NCI-H2227 treated with DMSO at 0.1 percent for 48 hours (cell line): ENCODE data around the gene NUTM2F.
"Not testable (repeated sequence)": the region's sequence is repeated elsewhere in the genome, so short reads cannot be mapped to it uniquely, and the experiment has no call there.

ENCODE experiments used
- DNase-seq: peaks from one replicate; lab custom pipeline; 2025; lab: John Stamatoyannopoulos, UW

The NUTM2F gene

DNA sequence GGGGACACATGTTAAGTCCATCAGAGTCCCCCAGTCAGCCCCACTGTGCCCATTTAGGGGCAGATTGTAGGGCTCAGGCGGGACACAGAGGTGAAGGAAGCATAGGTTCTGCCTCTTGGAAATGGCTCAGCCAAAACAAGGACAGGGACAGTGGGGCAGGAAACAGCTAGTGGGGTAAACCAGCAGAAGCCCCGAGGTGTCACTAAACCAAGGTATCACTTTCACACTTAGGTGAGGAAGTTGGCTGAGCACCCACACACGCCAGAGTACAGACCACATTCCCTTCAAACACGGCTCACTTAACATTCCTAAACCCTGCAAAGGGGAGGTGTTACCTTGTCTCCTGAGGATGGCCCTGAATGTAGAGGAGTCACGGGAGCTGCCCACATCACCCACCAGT, 12.2 kb downstream of the NUTM2F start:
- not testable (repeated sequence) for DNase-seq

DNA sequence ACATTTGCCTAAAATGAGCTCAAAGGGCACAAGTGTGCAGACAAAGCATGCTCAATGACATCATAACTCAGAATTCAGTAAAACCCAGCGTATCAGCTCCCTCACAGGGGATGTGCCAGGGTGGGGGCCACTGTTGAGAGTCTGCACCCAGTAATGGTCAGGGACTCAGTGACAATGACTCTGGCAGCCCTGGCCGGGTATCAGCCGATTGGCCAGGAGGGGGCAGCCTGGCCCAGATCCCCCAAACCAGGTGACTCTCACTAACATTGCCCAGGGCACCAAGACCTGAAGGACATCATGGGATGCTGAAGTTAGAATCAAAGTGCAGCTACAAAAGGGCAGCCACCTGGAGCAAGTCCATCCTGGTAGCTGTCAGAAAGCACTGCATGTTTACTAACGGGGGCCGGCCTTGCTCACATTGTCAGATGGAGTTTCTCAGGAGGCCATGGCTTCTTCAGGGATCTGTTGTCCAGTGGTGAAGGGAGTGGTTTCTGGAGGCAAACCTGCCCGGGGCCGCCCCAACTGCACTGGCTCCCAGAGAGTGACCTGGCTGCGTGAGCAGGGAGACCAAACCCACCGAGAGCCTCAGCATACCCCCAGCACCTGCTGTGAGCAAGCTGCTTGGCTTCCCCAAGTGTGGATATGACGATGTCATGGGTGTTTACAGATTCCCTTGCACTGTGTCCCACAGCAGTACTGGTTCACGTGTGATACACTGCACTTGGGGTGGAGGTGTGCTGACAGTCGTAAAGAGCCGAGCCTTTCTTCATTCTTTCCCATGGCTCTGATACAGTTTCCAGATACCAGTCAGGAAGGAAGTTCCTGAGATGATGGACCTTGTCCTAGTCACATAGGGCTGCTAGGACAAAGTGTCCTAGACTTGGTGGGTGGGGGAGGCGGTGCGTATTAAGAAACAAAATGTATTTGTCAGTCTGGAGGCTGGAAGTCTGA, 13.1 kb downstream of the NUTM2F start:
- not testable (repeated sequence) for DNase-seq

DNA sequence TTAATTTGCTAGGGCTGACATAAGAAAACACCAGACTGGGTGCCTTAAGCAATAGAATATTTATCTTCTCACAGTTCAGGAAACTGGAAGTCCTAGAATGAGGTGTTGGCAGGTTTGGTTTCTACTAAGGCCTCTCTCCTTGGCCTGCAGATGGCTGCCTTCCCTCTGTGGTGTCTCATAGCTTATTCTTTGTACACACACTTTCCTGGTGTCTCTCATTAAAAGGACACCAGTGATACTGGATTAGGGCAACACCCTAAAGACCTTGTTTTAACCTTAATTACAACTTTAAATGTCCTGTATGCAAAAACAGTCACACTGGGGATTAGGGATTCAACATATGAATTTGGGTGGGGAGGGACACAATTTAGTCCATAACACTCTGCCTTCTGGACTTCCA, 25.1 kb downstream of the NUTM2F start:
- DNase-seq: no peak

DNA sequence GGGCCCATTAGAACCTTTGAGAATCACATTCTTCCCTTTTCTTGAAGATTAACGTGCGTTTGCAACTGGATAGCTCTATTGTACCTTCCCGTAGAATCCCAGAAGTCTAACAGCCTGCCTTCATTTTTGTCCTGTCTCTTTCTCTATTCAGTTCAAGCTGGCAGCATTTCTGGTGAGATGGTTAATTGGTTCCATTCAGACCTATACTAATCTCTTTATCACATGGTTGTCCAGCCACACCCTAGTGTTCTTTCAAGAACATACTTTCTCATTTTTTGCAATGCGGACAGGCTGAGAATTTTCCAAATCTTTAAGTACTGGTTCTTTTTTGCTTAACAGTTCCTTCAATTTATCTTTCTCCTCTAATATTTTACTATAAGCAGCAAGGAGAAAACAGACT, 26.0 kb downstream of the NUTM2F start:
- DNase-seq: no peak

DNA sequence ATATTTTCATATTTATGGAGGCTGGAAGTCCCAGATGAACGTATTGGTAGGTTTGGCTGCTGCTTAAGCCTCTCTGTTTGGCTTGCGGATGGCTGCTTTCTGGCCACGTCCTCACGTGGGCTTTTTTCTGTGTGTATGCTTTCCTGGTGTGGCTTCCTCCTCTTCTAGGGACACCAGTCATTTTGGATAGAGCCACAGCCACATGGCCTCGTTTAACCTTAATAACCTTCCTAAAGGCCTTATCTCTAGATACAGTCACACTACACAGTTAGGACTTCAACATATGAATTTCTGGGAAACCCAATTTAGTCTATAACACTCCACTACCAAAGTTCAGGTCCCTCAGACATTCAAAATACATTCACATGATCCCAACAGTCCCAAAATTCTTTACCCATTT, 26.9 kb downstream of the NUTM2F start:
- no peak for DNase-seq

DNA sequence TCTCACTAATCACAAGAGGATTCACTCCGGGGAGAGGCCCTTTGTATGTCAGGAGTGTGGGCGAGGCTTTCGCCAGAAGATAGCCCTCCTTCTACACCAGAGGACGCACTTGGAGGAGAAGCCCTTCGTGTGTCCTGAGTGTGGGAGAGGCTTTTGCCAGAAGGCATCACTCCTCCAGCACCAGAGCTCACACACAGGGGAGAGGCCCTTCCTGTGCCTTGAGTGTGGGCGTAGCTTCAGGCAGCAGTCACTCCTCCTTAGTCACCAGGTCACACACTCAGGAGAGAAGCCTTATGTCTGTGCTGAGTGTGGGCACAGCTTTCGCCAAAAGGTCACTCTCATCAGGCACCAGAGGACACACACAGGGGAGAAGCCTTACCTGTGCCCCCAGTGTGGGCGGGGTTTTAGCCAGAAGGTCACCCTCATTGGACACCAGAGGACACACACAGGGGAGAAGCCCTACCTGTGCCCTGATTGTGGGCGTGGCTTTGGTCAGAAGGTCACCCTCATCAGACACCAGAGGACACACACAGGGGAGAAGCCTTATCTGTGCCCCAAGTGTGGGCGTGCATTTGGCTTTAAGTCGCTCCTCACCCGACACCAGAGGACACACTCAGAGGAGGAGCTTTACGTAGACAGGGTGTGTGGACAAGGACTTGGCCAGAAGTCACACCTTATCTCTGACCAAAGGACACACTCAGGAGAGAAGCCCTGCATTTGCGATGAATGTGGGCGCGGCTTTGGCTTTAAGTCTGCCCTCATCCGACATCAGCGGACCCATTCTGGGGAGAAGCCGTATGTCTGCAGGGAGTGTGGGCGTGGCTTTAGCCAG, 27.8 kb downstream of the NUTM2F start:
- DNase-seq: no peak

DNA sequence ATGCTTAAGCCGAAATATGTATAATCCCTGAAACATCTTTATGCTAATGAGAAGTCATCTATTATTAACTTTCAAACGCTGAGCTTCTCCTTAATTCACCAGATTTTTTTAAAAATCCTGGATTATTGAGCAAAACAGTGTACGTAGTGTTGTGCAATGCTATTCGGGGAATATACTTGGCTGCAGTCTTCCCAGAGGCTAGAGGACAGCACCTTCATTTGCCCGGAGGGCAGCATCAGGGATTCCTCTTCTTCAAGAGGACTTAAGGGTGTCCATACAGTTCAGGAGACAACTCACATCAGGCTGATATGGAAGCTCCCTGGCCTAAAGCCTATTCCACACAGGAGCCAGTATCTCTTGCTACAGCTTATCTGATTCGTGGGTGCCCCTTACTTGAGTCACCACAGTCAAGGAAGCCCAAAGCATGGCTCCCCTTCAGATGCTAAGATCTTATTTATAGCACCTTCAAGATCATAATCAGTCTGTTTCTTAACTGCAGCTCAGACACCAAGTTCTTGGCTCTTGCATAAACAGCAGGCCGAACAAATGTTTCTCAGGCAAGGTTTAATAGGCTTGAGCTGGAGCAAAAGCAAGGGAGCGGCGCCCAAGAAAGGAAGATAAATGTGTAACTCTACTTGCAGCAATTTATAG, 29.4 kb downstream of the NUTM2F start:
- no peak for DNase-seq

DNA sequence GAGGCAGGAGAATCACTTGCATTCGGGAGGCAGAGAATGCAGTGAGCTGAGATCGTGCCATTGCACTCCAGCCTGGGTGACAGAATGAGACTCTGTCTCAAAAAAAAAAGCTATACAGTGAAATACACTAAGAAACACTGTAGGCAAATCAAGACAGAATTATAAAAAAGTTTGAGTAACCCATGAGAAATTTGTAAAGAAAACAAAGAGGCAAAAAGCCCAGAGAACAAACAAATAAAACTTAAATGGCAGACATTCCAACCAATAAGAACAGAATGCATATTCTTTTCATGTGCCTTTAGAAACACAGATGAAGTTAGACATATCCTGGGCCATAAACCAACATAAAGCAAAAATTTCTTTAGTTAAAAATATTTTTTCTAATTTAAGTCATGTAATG, 38.8 kb downstream of the NUTM2F start:
- DNase-seq: no peak

DNA sequence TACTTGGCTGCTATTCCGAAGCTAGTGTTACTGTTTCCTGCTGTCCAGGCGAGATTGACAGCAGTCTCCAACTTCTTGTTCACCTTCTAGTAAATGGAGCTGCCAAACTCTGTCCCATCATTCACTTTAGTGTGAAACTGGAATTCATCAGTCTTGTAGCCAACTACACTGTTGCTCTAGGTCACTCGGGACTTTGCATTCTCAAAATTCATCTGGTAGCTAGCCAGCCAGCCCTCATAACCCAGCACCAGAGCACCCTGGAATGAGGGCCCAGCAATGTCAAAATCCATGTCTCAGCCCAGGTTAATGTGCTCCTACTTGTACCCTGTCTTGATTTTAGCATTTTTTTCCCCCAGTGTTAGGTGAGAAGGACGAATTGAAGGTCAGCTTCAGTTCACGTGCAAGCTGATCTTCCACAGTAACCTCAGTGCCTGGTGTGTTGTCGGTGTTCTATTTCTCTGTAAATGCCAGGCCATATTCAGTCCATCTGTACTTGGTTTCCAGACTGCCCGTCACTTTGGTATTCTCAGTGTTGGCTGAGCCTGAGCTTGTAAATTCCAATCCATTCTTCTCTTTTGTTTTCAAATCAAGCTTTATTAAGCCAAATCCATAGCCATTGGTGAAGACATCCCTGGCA, 40.4 kb downstream of the NUTM2F start:
- no peak for DNase-seq

DNA sequence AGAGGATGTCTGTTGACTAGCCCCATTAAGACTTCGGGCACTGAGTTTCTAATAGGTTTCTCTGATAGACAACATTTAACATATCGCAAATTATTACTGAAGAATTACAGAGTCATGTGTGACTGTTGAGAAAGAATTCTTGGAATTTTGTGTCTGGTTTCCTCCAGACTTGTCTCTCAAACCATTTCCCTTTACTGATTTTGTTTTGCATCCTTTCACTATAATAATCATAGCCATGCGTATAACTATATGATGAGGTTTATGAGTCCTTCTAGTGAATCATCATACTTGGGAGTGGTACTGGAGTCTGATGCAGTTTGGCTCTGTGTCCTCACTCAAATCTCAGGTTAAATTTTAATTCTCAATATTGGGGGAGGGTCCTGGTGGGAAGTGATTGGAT, 42.3 kb downstream of the NUTM2F start:
- DNase-seq: no peak

DNA sequence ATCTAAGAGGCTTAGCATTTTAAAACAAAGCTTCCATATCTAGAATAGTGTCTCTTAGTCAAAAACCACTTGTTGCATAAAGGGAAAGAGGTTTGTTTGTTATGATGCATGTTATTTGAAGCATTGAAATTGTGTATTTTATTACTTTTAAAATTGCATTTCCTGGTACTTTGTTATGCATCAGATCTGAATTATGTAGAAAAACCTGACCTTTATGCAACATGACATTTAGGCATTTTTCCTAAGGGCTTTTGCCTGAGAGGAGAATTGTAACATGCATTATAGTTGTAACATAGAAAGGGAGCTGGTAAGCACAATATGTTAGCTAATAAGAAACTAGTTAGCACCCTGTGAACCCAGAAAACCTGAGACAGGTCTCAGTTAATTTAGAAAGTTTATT, 47.3 kb downstream of the NUTM2F start:
- no peak for DNase-seq

DNA sequence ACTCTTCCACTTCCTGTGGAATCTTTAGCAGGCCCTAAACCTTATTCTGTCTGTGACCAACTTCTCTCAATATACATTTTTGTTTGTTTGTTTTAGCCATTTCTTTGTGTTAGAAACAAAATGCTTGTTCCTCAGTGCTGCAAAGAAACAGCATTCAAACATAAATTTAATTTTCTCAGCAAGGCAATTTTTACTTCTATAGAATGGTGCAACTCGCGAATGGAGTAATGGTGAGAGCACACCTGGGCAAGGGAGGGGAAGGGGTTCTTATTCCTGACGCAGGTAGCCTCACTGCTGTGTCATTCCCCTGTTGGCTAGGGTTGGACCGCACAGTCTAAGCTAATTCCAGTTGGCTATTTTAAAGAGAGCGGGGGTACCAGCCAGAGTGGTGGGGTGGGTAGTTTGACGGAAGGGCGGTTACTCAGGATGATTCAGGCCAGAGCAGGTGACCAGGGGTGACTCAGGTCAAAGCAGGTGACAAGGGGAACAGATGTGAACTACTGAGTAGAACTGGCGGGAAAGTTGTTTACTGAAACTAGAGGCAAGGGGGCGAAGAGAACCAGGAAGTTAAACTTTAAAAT, 47.9 kb downstream of the NUTM2F start:
- no peak for DNase-seq

DNA sequence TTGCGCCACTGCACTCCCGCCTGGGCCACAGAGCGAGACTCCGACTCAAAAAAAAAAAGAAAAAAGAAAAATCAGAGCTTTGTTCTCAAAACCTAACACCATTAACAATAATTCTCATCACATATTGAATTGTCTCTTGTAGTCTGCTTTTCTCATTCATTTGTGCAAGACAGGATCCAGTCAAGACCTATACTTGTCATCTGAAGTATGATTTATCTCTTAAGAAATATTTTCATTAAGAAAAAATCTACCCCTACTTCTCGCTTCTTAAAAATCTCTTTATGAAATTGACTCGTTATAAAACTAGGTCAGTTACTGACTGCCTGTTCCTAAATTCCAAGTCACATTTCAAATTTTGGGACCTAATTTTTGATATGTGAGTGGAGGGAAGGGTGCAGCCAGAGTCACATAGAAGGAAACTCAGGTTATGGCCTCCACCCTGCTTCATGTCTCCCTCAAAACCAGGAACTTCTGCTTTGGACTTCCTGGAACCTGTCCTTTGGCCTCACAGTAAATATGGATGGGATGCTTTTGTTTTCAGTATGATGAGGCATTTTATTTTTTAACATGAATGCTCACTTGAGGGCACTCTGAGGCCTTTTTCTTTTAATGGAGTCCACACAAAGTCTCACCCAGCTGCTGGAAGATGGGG, 50.4 kb downstream of the NUTM2F start:
- DNase-seq: no peak

DNA sequence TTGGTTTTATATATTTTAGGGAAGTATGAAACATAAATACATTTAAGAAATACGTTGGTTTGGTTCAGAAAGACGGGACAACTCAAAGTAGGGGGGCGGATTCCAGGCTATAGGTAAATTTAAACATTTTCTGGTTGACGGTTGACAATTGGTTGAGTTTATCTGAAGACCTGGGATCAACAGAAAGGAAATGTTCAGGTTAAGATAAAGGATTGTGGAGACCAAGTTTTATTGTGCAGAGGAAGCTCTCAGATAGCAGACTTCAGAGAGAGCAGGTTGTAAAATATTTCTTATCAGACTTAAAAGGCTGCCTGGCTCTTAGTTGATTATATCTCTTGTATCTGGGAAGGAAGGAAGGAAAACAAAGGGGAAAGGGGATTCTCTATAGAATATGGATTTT, 51.4 kb downstream of the NUTM2F start:
- DNase-seq: not testable (repeated sequence)

DNA sequence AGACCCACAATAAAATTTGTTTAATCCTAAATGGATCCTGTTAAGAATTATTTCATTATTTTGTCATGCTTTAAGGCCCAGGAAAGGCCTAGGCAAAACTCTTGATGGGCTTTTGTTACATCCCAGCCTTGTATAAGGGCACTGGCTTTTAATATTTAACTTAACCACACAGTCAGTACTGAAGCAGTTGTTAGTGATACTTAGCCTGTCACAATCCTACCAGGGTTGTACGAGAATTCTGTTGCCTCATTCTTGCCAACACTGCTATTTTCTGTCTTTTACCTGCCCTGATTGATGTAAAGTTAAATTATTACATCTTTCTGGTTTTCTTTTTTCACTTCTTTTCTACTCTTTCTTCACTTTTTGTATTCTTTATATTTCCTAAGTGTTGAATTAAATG, 58.4 kb downstream of the NUTM2F start:
- DNase-seq: no peak

DNA sequence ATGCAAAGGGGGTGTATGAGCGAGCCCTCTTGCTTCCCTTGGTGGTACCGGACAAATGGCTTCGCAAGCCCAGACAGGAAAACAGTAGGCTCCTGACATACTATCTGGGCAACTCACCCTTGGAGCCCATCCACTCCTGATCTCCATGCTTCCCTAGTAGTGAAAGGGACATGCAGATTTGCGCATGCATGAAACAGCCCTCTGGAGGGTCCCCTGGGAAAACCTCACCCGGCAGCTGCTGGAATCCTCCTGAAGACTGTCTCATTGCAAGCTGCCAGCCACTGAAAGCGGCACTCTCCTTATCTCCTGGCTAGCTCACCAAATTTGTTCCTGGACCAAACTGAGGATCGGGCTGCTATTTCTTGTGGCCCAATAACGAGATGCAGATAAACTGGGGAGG, 59.2 kb downstream of the NUTM2F start:
- no peak for DNase-seq
